Hematopoietic multipotent progenitor cell treated with erythropoietin and hydrocortisone succinate and interleukin-3 and kit ligand, for 8 days (in vitro differentiated cells): ENCODE data around the gene APOA4.
A peak's percentile ranks its signal among the peaks of the same experiment; 100 is the strongest.
"Not testable (repeated sequence)": the region's sequence is repeated elsewhere in the genome, so short reads cannot be mapped to it uniquely, and the experiment has no call there.

Source experiments
- DNase-seq: peaks from one replicate; pipeline ENCODE4 v3.0.0-alpha.2; 2015

The APOA4 gene

DNA sequence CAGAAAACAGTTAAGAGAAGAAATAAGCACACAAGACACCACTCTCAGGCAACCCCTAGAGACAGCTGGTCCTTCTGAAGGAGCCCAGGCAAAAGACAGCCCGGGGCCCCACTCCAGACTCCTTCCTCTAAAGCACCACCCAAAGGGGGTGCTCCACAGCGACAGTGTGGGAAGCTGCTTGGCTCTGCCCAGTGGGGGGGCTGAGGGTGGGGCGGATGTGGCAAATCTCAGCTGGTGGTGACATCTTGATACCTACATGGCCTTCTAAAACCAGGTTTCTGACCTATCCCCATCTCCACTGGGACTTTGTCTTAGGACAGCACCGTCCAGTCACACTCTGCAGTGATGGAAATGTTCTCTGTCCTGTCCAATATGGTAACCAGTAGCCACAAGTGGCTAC lies 24.5 kb upstream of the APOA4 start:
- DNase-seq: no peak

DNA sequence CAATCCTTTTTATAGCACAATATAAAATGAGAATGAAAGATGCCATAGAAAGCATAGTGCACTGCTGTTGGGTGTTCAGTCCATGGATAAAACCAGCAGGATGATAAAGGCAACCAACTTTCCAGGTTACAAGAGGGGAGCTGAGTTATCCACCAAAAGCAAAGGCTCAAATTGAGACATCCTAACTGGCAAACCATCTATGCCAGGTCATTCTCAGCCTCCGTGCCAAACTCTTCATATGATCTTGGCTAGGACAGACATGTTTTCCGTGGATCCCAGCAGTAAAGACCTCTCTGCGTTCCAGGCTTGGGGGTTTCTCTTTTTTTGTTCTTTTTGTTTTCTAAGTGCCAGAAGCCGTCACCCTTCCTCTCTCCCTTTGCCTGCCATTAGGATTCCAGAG lies 21.6 kb upstream of the APOA4 start:
- DNase-seq: no peak

DNA sequence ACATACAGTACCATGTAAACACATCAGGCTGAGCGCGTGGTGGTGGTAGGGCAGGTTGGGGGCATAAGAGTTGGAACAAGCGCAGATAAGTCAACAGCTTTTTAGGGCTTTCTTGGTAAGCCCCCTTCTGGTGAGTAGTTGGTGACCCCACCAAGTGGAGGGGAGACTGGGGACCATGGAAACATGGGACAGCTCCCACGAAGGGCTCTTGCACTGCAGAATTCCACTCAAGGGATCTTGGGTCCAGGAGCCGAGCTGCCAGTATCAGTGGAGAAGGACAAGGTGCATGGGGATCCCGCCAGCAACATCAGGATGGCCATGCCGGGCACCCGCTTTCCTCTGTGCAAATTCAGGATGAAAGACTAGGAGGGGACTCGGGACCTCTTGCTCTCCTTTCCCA lies 20.6 kb upstream of the APOA4 start:
- DNase-seq: no peak

DNA sequence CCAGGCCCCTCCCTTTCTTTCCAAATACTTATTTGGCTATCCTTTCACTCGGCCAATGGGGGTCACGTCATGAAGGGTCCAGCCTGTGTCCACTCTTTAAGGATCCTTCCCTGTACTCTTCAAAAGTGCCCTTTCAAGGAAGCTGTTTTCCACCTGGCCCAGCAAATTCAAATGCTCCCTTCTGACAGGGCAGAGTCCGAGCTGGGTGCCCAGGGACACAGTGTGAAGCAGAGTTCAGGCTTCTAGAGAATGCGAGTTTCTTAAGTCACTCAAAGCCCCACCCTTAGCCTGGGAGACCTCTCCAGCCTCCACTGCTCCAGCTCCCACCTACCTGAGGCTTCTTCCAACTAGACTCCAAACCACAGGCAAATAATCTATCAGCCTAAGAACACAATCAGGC lies 19.8 kb upstream of the APOA4 start:
- DNase-seq: no peak

DNA sequence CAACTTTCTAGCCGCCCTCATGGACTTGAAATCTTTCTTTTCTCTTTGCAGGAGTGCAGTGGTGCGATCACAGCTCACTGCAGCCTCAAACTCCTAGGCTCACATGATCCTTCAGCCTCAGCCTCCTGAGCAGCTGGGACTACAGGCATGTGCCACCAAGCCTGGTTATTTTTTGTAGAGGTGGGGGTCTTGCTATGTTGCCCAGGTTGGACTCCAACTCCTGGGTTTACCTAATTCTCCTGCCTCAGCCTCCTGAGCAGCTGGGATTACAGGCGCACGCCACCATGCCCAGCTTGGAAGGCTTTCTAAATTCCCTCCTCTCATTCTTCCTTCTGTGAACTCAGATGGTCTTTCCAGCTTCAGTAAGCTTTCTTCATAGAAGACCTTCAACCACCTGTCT lies 19.0 kb upstream of the APOA4 start:
- DNase-seq: no peak

DNA sequence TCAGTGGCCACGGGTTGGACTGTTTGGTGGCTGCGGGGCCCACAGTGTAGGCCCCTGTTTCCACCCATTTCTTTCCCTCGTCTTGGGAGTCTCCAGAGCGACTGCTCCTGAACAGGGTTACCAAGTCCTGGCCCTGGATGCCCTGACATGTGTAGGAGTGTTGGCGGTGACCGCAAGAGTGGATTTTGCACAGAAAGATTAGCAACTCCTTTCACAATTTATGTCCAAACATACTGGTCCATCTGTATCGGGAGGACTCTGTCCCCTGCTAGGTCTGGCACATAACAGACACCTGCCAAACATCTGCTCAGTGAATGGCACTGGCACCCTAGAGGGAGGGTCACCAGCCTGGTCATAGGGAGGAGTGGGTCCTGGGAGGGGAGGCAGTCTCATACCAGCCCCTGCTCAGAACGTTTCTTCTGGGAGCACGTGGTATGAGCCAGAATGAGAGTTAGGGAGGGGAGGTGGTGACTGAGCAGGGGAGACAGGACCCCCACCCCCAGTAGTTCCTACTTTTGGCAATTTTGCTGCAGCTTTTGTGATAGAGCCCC lies 17.7 kb upstream of the APOA4 start:
- DNase-seq: no peak

DNA sequence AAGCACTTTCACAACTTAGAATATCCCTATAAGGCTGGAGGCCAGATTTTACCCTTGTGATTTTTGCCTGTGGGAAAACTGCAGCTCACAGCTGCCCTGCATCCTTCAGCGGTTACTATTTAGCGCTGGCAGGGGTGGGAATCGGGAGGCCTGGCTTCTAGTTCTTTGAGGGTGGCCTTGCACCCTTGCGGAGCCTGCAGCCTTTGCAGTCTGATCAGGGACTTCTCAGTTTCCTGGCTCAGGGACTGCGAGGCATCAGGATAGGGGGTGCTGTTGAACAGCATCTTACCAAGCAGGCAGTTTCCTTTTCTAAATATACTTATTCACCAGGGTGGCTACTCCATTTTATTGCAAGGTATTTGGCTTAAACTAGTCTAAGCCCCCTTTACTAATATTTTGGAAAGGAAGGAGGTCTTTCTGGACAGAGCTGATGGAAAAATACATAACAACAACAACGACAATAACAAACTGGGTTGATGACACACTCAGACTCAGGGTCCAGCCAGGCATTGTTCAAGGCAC lies 17.2 kb upstream of the APOA4 start:
- DNase-seq: no peak

DNA sequence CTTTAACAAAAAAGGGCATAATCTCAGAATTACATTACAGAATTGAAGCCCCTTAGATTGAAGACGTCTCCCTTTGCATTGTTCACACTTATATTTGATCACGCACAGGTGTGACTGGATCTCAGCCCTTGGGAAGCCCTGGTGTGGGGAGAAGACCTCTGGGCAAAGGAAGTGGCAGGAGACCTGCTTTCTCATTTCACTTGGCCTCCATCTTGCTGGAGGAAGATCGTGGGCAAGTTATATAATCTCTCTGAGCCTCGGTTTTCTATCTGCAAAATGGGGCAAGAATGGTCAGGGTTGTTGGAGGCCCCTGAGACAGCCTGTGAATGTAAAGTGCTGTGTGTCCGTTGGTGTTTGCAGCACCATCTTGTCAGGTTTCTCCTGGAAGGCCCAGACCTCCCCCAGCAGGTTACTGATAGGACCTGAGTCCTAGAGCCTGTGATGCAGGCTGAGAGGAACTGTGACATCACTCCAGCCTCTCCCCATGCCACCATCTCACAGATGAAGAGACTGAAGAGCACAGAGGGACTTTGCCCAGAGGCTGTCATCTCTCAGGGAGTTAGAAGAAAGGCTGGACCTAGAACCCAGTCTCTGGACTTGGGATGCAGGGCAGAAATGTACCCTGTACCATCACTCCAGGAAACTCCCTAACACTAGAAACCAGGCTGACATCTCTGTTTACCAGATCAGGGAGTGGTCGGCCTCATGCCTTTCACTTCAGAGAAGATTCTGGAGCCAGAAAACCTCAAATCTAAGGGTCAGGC lies 15.4 kb upstream of the APOA4 start:
- DNase-seq: no peak

DNA sequence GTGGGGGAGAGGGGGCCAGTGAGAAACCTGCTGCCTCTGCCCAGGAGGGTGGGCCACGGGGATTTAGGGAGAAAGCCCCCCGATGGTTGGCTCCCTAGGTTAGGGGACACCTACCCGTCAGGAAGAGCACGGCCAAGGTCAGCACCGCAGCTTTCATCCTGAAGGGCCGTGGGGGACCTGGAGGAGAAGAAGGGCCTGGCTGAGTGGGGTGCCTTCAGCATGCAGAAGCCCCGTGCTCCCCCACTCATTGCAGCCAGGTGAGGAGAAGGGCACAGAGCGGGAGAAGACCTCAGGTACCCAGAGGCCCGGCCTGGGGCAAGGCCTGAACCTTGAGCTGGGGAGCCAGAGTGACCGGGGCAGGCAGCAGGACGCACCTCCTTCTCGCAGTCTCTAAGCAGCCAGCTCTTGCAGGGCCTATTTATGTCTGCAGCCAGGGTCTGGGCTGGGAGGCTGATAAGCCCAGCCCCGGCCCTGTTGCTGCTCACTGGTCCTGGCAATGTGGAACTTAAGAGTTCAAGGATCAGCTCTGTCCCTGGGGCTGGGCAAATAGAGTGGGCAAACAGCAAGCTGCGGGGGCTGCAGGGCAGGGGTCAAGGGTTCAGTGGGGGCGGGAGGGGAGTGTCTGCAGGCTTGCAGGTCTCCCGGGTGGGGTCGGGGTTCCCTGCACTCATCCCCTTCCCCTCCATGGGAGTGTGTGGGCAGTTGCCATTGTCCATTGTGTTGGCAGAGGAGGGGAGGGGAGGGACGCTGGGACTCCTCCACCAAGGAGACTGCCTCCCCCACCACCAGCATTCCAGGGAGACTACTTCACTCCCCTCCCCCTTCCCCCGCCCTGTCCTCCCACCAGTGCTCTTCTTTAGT lies 14.4 kb upstream of the APOA4 start, which contains the start of gene APOA1:
Gene APOA1, minus strand, starts transcription at position 392 of the 861 bp plus-strand sequence. Its CDS starts 235 bp downstream, at position 157.
- no peak for DNase-seq

DNA sequence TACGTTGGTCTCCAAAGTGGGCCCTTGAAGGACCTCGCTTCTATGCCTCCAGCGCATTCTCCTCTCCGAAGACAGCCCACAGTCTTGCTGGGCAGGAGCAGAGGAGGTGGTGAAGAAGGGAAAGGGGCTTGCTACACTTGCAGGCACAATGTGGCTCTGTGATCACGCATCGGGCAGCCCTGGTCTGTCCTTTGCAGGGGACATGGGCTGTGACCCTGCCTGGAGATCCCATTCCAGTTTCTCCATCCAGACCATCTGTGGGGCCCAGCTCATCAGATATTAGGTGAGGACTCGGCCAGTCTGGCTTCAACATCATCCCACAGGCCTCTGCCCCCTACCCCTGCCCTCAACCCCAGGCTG lies 13.5 kb upstream of the APOA4 start:
- DNase-seq: no peak

DNA sequence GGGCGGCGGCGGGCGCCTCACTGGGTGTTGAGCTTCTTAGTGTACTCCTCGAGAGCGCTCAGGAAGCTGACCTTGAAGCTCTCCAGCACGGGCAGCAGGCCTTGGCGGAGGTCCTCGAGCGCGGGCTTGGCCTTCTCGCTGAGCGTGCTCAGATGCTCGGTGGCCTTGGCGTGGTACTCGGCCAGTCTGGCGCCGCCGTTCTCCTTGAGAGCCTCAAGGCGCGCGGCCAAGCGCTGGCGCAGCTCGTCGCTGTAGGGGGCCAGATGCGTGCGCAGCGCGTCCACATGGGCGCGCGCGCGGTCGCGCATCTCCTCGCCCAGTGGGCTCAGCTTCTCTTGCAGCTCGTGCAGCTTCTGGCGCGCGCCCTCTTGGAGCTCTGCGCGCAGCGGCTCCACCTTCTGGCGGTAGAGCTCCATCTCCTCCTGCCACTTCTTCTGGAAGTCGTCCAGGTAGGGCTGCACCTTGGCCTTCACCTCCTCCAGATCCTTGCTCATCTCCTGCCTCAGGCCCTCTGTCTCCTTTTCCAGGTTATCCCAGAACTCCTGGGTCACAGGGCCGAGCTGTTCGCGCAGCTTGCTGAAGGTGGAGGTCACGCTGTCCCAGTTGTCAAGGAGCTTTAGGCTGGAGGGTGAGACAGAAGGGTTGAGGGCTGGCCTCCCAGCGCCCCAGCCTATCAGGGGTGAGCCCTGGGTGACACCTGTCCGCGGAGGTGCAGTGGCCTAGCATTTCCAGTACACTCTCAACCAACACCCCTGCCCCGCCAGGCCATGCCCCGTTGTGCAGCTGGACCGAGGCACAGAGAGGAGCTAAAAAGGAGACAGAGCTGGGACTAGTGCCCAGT lies 12.9 kb upstream of the APOA4 start:
- peak; percentile 90 for DNase-seq

DNA sequence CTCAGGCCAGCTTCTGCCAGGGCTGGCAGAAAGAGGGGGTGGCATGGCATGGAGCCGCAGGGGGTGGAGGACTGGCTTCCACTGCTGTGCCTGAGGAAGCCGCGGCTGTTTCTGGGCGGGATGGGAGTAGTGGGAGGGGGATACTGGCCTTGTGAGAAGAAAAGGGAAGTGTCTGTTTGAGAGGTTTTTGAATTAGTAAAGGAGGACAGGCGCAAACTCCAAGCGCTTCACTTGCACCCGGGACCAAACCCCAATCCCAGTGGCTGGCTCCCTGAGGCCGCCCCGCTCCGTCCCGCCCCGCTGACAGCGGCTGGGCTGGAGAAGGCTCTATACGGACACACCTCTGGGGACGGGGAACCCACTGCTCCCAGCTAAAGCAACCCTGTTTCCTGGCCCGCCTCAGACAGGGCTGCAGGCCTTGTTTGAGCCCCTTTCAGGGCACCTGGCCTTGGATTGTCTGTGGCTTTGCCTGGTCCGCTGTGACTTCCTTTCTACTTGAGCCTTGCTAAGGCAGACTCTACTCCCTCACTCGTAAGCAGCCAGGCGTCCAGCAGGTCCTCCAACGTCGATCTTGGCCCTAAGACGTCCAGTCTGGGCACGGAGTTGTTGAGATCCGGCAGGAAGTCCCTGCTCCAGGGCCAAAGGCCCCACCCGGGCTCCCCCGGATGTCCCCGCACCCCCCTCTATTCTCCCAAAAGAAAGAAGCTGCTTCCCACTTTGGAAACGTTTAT lies 12.1 kb upstream of the APOA4 start:
- DNase-seq: peak; percentile 19

DNA sequence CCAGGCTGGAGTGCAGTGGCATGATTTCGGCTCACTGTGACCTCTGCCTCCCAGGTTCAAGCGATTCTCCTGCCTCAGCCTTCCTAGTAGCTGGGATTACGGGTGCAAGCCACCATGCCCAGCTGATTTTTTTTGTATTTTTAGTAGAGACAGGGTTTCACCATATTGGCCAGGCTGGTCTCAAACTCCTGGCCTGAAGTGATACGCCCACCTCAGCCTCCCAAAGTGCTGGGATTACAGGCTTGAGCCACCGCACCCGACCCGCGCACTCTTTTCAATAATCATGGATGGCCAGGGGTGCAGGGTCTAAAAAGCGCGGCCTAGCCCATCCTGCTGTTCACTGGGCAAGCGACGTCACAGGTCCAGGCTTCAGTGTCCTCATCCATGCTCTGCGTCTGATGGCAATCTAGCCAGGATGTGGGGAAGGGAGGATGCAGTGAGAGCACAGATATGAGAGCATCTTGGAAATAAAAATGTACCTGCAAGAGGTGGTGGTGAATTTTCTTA lies 11.5 kb upstream of the APOA4 start:
- not testable (repeated sequence) for DNase-seq

DNA sequence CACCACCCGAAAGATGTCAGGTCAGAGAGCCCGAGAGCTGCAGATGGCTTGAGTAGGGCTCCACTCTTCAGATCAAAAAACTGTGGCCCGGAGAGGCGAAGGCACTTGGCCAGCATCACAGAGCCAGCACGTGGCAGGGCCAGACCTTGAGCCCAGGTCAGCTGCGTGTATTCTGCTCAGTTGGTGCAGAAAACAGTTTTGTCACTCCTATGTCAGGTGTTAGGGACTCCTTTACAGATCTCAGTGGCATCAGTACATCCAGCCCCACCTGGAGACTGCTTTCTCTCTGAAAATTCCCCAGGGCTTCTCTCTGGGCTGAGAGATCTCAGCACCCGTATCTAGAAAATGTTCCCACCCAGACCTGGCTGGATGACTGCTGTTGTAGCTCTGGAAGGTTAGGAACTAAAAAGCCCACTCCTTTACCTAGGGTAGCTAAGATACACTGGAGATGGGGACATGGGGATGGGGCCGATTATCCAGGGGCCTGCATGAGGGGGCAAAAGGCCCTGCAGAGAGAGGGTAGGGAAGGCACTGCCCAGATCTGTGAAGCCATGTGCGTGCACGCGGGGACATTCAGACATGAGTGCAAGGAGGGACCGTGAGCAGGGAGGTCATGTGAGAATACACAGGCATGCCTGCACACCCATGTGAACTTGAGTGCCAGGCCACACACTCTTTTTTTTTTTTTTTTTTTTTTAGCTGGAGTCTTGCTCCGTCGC lies 10.9 kb upstream of the APOA4 start:
- DNase-seq: no peak

DNA sequence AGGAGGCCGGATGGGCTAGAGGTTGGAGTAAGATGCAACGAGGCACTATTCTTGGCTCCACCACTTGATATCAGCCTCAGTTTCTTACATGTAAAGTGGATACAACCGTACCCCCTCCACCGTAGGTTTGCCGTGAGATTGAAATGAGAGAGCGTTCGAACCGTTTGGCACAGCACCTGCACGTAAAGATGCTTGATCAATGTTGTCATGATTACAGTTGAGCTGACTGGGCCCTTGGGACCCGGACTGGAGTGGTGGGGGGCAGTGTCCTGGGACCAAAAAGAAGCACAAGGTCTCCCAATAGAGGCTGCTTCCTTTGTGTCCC lies 10.3 kb upstream of the APOA4 start:
- no peak for DNase-seq

DNA sequence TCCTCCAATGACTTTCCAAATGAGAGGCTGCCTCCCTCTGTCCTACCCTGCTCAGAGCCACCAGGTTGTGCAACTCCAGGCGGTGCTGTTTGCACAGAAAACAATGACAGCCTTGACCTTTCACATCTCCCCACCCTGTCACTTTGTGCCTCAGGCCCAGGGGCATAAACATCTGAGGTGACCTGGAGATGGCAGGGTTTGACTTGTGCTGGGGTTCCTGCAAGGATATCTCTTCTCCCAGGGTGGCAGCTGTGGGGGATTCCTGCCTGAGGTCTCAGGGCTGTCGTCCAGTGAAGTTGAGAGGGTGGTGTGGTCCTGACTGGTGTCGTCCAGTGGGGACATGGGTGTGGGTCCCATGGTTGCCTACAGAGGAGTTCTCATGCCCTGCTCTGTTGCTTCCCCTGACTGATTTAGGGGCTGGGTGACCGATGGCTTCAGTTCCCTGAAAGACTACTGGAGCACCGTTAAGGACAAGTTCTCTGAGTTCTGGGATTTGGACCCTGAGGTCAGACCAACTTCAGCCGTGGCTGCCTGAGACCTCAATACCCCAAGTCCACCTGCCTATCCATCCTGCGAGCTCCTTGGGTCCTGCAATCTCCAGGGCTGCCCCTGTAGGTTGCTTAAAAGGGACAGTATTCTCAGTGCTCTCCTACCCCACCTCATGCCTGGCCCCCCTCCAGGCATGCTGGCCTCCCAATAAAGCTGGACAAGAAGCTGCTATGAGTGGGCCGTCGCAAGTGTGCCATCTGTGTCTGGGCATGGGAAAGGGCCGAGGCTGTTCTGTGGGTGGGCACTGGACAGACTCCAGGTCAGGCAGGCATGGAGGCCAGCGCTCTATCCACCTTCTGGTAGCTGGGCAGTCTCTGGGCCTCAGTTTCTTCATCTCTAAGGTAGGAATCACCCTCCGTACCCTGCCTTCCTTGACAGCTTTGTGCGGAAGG lies 9.5 kb upstream of the APOA4 start:
- no peak for DNase-seq

DNA sequence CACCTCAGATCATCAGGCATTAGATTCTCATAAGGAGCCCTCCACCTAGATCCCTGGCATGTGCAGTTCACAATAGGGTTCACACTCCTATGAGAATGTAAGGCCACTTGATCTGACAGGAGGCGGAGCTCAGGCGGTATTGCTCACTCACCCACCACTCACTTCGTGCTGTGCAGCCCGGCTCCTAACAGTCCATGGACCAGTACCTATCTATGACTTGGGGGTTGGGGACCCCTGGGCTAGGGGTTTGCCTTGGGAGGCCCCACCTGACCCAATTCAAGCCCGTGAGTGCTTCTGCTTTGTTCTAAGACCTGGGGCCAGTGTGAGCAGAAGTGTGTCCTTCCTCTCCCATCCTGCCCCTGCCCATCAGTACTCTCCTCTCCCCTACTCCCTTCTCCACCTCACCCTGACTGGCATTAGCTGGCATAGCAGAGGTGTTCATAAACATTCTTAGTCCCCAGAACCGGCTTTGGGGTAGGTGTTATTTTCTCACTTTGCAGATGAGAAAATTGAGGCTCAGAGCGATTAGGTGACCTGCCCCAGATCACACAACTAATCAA lies 8.8 kb upstream of the APOA4 start:
- no peak for DNase-seq

DNA sequence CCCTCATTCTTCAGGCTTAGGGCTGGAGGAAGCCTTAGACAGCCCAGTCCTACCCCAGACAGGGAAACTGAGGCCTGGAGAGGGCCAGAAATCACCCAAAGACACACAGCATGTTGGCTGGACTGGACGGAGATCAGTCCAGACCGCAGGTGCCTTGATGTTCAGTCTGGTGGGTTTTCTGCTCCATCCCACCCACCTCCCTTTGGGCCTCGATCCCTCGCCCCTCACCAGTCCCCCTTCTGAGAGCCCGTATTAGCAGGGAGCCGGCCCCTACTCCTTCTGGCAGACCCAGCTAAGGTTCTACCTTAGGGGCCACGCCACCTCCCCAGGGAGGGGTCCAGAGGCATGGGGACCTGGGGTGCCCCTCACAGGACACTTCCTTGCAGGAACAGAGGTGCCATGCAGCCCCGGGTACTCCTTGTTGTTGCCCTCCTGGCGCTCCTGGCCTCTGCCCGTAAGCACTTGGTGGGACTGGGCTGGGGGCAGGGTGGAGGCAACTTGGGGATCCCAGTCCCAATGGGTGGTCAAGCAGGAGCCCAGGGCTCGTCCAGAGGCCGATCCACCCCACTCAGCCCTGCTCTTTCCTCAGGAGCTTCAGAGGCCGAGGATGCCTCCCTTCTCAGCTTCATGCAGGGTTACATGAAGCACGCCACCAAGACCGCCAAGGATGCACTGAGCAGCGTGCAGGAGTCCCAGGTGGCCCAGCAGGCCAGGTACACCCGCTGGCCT lies 7.2 kb upstream of the APOA4 start:
- no peak for DNase-seq
